ENCODE measurements around the gene GLB1L. TPM values are rescaled to one million over a fixed set of nuclear protein-coding genes. Genes with fewer than 3 reads are reported as not detected.

Gene GLB1L
- total and polyA plus RNA-seq, 2 of the 8 experiments (the other 6 are each of a cell fraction or from before 2014, with no cell fraction given), result 3.7 to 4.0 TPM

- TF ChIP-seq CHD7 (IDR thresholded peaks at IDR 0.05; ENCODE audit: insufficient replicate concordance, low read length), result no peak
- TF ChIP-seq PHF8 (conservative IDR thresholded peaks at IDR 0.05; ENCODE audit: low read depth, low read length), result no peak
- no peak for TF ChIP-seq POLR2AphosphoS5 (IDR thresholded peaks at IDR 0.05; ENCODE audit: low read depth, low read length)
- no peak for TF ChIP-seq SP4 (IDR thresholded peaks at IDR 0.05; ENCODE audit: low read length)
These were observed 34.8 kb upstream of the GLB1L start (continued) for GRCh38 chr2:219279916-219280516.
